ENCODE data around the gene HLA-A.
A peak's percentile ranks its signal among the peaks of the same experiment; 100 is the strongest.
"Not testable (repeated sequence)": the region's sequence is repeated elsewhere in the genome, so short reads cannot be mapped to it uniquely, and the experiment has no call there.

The HLA-A gene

GRCh38 chr6:29942275-29943052 lies at the start of gene HLA-A:
Gene HLA-A, plus strand, starts transcription at chr6:29942532. Its CDS starts 22 bp downstream, at chr6:29942554.
- DNase-seq: peak; percentile 94

GRCh38 chr6:29892696-29893095 lies 49.6 kb upstream of the HLA-A start:
- DNase-seq: no peak

- DNase-seq: no peak
Measured at GRCh38 chr6:29899281-29899680, 43.1 kb upstream of the HLA-A start.

GRCh38 chr6:29905286-29905685 lies 37.0 kb upstream of the HLA-A start:
- DNase-seq: no peak

GRCh38 chr6:29907637-29908340 lies 34.5 kb upstream of the HLA-A start:
- DNase-seq: no peak

GRCh38 chr6:29908341-29908662 lies 34.0 kb upstream of the HLA-A start:
- DNase-seq: no peak

- no peak for DNase-seq
Measured at GRCh38 chr6:29908710-29909109, 33.6 kb upstream of the HLA-A start.

- DNase-seq: no peak
Measured at GRCh38 chr6:29909985-29910384, 32.3 kb upstream of the HLA-A start.

- DNase-seq: no peak
Measured at GRCh38 chr6:29912840-29913239, 29.5 kb upstream of the HLA-A start.

- no peak for DNase-seq
Measured at GRCh38 chr6:29916741-29917140, 25.6 kb upstream of the HLA-A start.

- DNase-seq: no peak
Measured at GRCh38 chr6:29917857-29918256, 24.5 kb upstream of the HLA-A start.

GRCh38 chr6:29919506-29920445 lies 22.6 kb upstream of the HLA-A start:
- no peak for DNase-seq

GRCh38 chr6:29924287-29924686 lies 18.0 kb upstream of the HLA-A start:
- DNase-seq: no peak

- DNase-seq: peak; percentile 64
Measured at GRCh38 chr6:29924731-29925130, 17.6 kb upstream of the HLA-A start.

- no peak for DNase-seq
Measured at GRCh38 chr6:29925321-29925720, 17.0 kb upstream of the HLA-A start.

- peak; percentile 26 for DNase-seq
Measured at GRCh38 chr6:29925727-29926412, 16.5 kb upstream of the HLA-A start.

- peak; percentile 86 for DNase-seq
Measured at GRCh38 chr6:29926413-29927274, 15.7 kb upstream of the HLA-A start.

GRCh38 chr6:29927275-29927569 lies 15.1 kb upstream of the HLA-A start:
- DNase-seq: no peak

GRCh38 chr6:29927841-29928388 lies 14.4 kb upstream of the HLA-A start:
- DNase-seq: no peak

- DNase-seq: not testable (repeated sequence)
Measured at GRCh38 chr6:29930047-29930446, 12.3 kb upstream of the HLA-A start.

- no peak for DNase-seq
Measured at GRCh38 chr6:29933955-29934354, 8.4 kb upstream of the HLA-A start.

All from stimulated activated CD4-positive, alpha-beta T cell treated with anti-CD3 and anti-CD28 coated beads, Interleukin-4, amount 100 ng/mL, for 24 hours (primary cell).